Measurements from ENCODE around the gene SLC9C1. TPM values are rescaled to one million over a fixed set of nuclear protein-coding genes. Genes with fewer than 3 reads are reported as not detected.

SLC9C1 gene
- polyA plus RNA-seq, 1 donor, result 0.33 TPM

GRCh38 chr3:112333002-112333380, 39.0 kb upstream of the SLC9C1 start, which contains the start of gene CD200:
Gene CD200 (plus strand): TSS chr3:112333156. CDS start chr3:112333213, 57 bp downstream.
- H3K9me3 ChIP-seq (ENCODE audit: control insufficient read depth, low read depth, low read length), result no peaks in the 10 kb centered on the region
- H3K27ac ChIP-seq (ENCODE audit: low read length), result peak within 1 kb of the TSS; percentile 79
- H3K4me3 ChIP-seq (ENCODE audit: low read length), result peak within 1 kb of the TSS; percentile 67
- no peaks in the 10 kb centered on the region for H3K36me3 ChIP-seq (ENCODE audit: control insufficient read depth, insufficient read depth, low read length)
- peak in 1 of 2 donors; percentile 69 for DNase-seq
- H3K4me1 ChIP-seq (ENCODE audit: control insufficient read depth, insufficient read depth, low read length), result no peaks in the 10 kb centered on the region
- no CpG with 5 or more reads among the region's 28 CpGs for WGBS (ENCODE audit: insufficient coverage, low lambda C conversion rate)
- H3K27me3 ChIP-seq (ENCODE audit: control insufficient read depth, insufficient read depth, low read length), result peaks cover 14% of the 10 kb centered on the region

DNA sequence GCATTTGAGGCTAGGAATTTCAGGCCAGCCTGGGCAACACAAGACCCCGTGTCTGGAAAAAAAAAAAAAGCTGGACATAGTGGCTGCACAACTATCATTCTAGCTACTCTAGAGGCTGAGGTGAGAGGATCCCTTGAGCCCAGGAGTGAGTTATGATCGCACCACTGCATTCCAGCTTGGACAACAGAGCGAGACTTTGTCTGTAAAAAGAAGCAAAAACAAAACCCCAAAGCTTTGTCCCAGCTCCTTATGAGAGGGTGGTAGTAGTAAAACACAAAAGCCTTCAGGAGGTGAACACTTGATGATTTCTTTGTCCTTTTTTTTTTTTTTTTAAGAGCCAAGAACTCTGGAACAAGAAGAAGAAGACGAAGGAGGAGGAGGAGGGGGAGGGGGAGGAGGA, 37.8 kb upstream of the SLC9C1 start:
- no peak for DNase-seq
- H3K36me3 ChIP-seq (ENCODE audit: control insufficient read depth, insufficient read depth, low read length), result no peaks in the 10 kb centered on the region
- H3K4me1 ChIP-seq (ENCODE audit: control insufficient read depth, insufficient read depth, low read length), result no peaks in the 10 kb centered on the region
- H3K27me3 ChIP-seq (ENCODE audit: control insufficient read depth, insufficient read depth, low read length), result peaks cover 14% of the 10 kb centered on the region
- no peak overlapping the region for H3K4me3 ChIP-seq (ENCODE audit: low read length)
- H3K9me3 ChIP-seq (ENCODE audit: control insufficient read depth, low read depth, low read length), result no peaks in the 10 kb centered on the region
- no CpG with 5 or more reads among the region's 4 CpGs for WGBS (ENCODE audit: insufficient coverage, low lambda C conversion rate)
- no peak overlapping the region for H3K27ac ChIP-seq (ENCODE audit: low read length)

DNA sequence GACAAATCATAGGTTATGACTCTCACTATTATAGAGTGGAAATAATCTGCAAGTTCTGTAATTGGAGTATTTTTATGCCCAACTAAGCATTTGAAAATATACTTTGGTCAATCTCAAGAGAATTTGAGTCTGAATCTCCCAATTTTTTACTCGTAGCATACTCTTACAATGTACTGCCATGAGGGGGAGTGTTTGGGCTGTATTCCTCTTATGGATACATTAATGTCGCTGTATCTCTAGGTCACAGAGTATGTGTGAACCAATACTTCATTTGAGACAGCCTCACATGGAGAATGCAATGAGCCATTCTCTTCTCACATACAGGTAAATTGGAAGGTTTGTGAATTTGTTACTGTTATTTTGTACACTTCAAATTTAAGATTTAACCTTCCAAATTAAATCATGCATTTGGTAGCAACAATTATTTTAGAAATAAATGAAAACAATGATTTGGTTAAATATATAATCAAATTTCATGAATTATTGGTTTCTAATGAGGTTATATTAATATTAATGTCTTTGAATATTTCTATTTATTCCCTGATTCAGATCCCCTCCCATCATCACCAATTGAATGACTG, 33.4 kb upstream of the SLC9C1 start:
- H3K9me3 ChIP-seq (ENCODE audit: control insufficient read depth, low read depth, low read length), result no peaks in the 10 kb centered on the region
- H3K36me3 ChIP-seq (ENCODE audit: control insufficient read depth, insufficient read depth, low read length), result no peaks in the 10 kb centered on the region
- no peaks in the 10 kb centered on the region for H3K4me1 ChIP-seq (ENCODE audit: control insufficient read depth, insufficient read depth, low read length)
- H3K4me3 ChIP-seq (ENCODE audit: low read length), result no peak overlapping the region
- peak in 1 of 2 donors; percentile 53 for DNase-seq
- H3K27ac ChIP-seq (ENCODE audit: low read length), result no peak overlapping the region
- peaks cover 3% of the 10 kb centered on the region for H3K27me3 ChIP-seq (ENCODE audit: control insufficient read depth, insufficient read depth, low read length)
- no CpG with 5 or more reads among the region's 2 CpGs for WGBS (ENCODE audit: insufficient coverage, low lambda C conversion rate)

GRCh38 chr3:112321867-112322652, 28.0 kb upstream of the SLC9C1 start:
- Histone ChIP-seq H3K27me3 (ENCODE audit: control insufficient read depth, insufficient read depth, low read length) (no peaks in the 10 kb centered on the region), H3K9me3 (ENCODE audit: control insufficient read depth, low read depth, low read length) (no peaks in the 10 kb centered on the region), H3K4me1 (ENCODE audit: control insufficient read depth, insufficient read depth, low read length) (peaks cover 3% of the 10 kb centered on the region), H3K36me3 (ENCODE audit: control insufficient read depth, insufficient read depth, low read length) (no peaks in the 10 kb centered on the region), H3K27ac (ENCODE audit: low read length) (no peak overlapping the region), H3K4me3 (ENCODE audit: low read length) (peak overlapping the region; percentile 23)
- WGBS (ENCODE audit: insufficient coverage, low lambda C conversion rate), result no CpG with 5 or more reads among the region's 5 CpGs
- DNase-seq, result peak; percentile 42 to 76

DNA sequence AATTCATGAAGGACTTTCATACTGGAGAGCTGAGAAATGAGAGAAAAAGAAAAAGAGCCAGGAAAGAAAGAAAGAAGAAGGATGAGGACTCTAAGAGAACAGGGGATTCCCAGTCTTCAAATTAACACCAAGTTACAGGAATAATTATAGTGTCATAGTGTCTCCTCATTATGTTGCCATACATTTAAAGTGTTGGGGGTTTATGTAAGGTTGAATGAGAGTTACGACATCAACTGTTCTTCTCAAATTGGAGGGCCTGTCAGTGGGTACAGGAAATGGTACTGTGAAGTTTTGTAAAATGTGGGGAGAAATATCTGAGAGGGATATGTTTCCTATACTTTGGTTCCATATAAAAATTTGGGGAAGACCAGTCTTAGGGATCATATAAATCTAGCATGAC, 26.7 kb upstream of the SLC9C1 start:
- DNase-seq, result no peak
- Histone ChIP-seq H3K4me1 (ENCODE audit: control insufficient read depth, insufficient read depth, low read length) (peaks cover 3% of the 10 kb centered on the region), H3K36me3 (ENCODE audit: control insufficient read depth, insufficient read depth, low read length) (no peaks in the 10 kb centered on the region), H3K27me3 (ENCODE audit: control insufficient read depth, insufficient read depth, low read length) (no peaks in the 10 kb centered on the region), H3K27ac (ENCODE audit: low read length) (no peak overlapping the region), H3K4me3 (ENCODE audit: low read length) (no peak overlapping the region), H3K9me3 (ENCODE audit: control insufficient read depth, low read depth, low read length) (no peaks in the 10 kb centered on the region)
- no CpG with 5 or more reads among the region's 1 CpG for WGBS (ENCODE audit: insufficient coverage, low lambda C conversion rate)

GRCh38 chr3:112319516-112320276, 25.7 kb upstream of the SLC9C1 start:
- 17% methylated on average over 1 of the region's 4 CpGs for WGBS (ENCODE audit: insufficient coverage, low lambda C conversion rate)
- Histone ChIP-seq H3K36me3 (ENCODE audit: control insufficient read depth, insufficient read depth, low read length) (no peaks in the 10 kb centered on the region), H3K4me3 (ENCODE audit: low read length) (no peak overlapping the region), H3K9me3 (ENCODE audit: control insufficient read depth, low read depth, low read length) (no peaks in the 10 kb centered on the region), H3K27me3 (ENCODE audit: control insufficient read depth, insufficient read depth, low read length) (no peaks in the 10 kb centered on the region), H3K27ac (ENCODE audit: low read length) (no peak overlapping the region), H3K4me1 (ENCODE audit: control insufficient read depth, insufficient read depth, low read length) (peaks cover 3% of the 10 kb centered on the region)
- DNase-seq, result peak in 1 of 2 donors; percentile 9

- no peak overlapping the region for H3K27ac ChIP-seq (ENCODE audit: low read length)
- H3K9me3 ChIP-seq (ENCODE audit: control insufficient read depth, low read depth, low read length), result no peaks in the 10 kb centered on the region
- no peaks in the 10 kb centered on the region for H3K36me3 ChIP-seq (ENCODE audit: control insufficient read depth, insufficient read depth, low read length)
- no peak for DNase-seq
- no peaks in the 10 kb centered on the region for H3K4me1 ChIP-seq (ENCODE audit: control insufficient read depth, insufficient read depth, low read length)
- no peak overlapping the region for H3K4me3 ChIP-seq (ENCODE audit: low read length)
- H3K27me3 ChIP-seq (ENCODE audit: control insufficient read depth, insufficient read depth, low read length), result no peaks in the 10 kb centered on the region
- 43% methylated on average over 1 of the region's 1 CpG for WGBS (ENCODE audit: insufficient coverage, low lambda C conversion rate)
Measured at GRCh38 chr3:112315791-112316190, 21.8 kb upstream of the SLC9C1 start.

- no peaks in the 10 kb centered on the region for H3K27me3 ChIP-seq (ENCODE audit: control insufficient read depth, insufficient read depth, low read length)
- no peak for DNase-seq
- no peak overlapping the region for H3K4me3 ChIP-seq (ENCODE audit: low read length)
- no peaks in the 10 kb centered on the region for H3K9me3 ChIP-seq (ENCODE audit: control insufficient read depth, low read depth, low read length)
- 73% methylated on average over 2 of the region's 2 CpGs for WGBS (ENCODE audit: insufficient coverage, low lambda C conversion rate)
- no peaks in the 10 kb centered on the region for H3K36me3 ChIP-seq (ENCODE audit: control insufficient read depth, insufficient read depth, low read length)
- no peak overlapping the region for H3K27ac ChIP-seq (ENCODE audit: low read length)
- H3K4me1 ChIP-seq (ENCODE audit: control insufficient read depth, insufficient read depth, low read length), result no peaks in the 10 kb centered on the region
Measured at GRCh38 chr3:112314649-112315048, 20.6 kb upstream of the SLC9C1 start.

- Histone ChIP-seq H3K9me3 (ENCODE audit: control insufficient read depth, low read depth, low read length) (no peaks in the 10 kb centered on the region), H3K36me3 (ENCODE audit: control insufficient read depth, insufficient read depth, low read length) (no peaks in the 10 kb centered on the region), H3K4me1 (ENCODE audit: control insufficient read depth, insufficient read depth, low read length) (no peaks in the 10 kb centered on the region), H3K4me3 (ENCODE audit: low read length) (no peak overlapping the region), H3K27ac (ENCODE audit: low read length) (no peak overlapping the region), H3K27me3 (ENCODE audit: control insufficient read depth, insufficient read depth, low read length) (no peaks in the 10 kb centered on the region)
- peak in 1 of 2 donors; percentile 49 for DNase-seq
- no CpG with 5 or more reads among the region's 7 CpGs for WGBS (ENCODE audit: insufficient coverage, low lambda C conversion rate)
Measured at GRCh38 chr3:112308151-112308911, 14.3 kb upstream of the SLC9C1 start.

- Histone ChIP-seq H3K27me3 (ENCODE audit: control insufficient read depth, insufficient read depth, low read length) (no peaks in the 10 kb centered on the region), H3K4me3 (ENCODE audit: low read length) (no peak overlapping the region), H3K9me3 (ENCODE audit: control insufficient read depth, low read depth, low read length) (no peaks in the 10 kb centered on the region), H3K4me1 (ENCODE audit: control insufficient read depth, insufficient read depth, low read length) (no peaks in the 10 kb centered on the region), H3K36me3 (ENCODE audit: control insufficient read depth, insufficient read depth, low read length) (no peaks in the 10 kb centered on the region), H3K27ac (ENCODE audit: low read length) (no peak overlapping the region)
- WGBS (ENCODE audit: insufficient coverage, low lambda C conversion rate), result no CpG with 5 or more reads among the region's 4 CpGs
- DNase-seq, result no peak
Measured at GRCh38 chr3:112307557-112307956, 13.5 kb upstream of the SLC9C1 start.

Data from large intestine (tissue), 3 donors.